HPDE6-E6E7 (cell line): Measurements from ENCODE around the gene LRRC8A.
"Not testable (repeated sequence)": the region's sequence is repeated elsewhere in the genome, so short reads cannot be mapped to it uniquely, and the experiment has no call there.

Experiments
- DNase-seq: peaks from one replicate; pipeline ENCODE4 v3.0.0; 2011; ENCODE audit warnings: missing footprints; ENCODE audit errors: extremely low spot score

LRRC8A gene

GRCh38 chr9:128920381-128921058 lies 38.6 kb downstream of the LRRC8A start, which contains the start of gene PHYHD1:
TSS of gene PHYHD1 (plus strand) at chr9:128920982. CDS start at chr9:128922324, 1,342 bp downstream.
- DNase-seq = no peak

DNA sequence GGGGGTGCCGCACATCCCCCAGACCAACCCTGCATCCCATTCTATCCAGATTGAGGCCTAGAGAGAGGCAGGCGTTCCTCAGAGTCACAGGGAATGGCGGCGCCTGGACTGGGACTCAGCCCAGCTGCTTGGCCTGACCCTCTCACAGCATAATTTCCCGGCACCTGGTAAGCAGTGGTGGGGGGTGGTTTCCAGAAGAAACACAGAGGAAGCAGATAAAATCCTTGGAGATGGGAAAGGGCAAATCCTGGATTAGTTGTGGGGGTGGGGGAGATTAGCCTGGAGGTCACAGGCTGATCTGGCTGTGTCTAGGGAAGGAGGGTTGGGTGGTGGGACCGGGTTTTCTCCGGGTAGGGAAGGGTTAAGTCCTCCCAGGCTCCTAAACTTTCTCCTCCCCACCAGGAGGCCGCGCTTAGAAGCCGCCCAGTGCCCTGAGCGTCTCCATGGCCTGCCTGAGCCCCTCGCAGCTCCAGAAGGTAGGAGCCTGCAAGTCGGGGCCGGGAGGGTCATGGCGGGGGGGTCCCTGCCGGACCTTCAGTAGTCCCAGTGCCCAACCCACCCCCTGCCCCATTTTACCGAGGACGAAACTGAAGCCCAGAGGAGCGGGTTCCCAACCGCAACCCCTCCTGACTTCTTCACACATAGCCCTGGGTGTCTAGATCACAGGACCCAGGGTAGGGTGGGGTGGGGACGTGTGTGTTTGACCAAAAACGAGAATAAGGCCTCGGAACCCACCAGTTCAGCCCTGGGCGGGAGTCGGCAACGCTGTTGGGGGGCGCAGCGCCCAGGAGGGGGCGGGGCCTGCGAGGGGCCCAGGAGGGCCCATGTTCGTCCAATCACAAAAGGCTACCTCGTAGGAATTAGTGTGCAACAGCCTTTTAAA lies 40.2 kb downstream of the LRRC8A start:
- no peak for DNase-seq

DNA sequence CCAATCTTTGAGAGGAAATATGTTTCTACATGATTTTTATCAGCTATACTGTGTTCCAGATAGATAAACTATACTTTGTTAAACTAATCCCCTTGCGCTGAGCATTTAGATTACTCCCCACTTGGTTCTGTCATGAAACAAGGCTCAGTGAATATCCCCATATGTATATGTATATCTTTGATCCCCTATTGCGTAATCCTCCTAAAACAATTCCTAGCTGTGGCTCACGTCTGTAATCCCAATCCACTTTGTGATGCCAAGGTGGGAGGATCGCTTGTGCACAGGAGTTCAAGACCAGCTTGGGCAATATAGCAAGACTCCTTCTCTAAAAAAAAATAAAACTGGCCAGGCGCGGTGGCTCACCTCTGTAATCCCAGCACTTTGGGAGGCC lies 41.6 kb downstream of the LRRC8A start:
- no peak for DNase-seq

GRCh38 chr9:128927731-128928411 lies 45.9 kb downstream of the LRRC8A start:
- peak; percentile 63 for DNase-seq

DNA sequence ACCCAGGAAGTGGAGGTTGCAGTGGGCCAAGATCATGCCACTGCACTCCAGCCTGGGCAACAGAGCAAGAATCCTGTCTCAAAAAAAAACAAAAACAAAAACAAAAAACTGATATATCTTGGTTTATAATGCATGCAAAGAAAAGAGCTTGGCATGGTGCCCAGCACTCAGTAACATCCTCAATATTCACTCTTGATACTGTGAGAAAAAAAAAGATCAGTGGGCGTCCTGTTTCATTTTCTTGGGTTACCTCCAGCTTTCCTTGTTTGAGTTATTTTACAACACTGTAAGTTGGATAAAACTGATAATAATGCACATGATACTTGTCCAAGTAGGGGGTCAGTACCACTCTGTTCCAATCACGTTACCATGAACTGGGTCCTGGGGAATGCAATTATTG lies 46.7 kb downstream of the LRRC8A start:
- no peak for DNase-seq

DNA sequence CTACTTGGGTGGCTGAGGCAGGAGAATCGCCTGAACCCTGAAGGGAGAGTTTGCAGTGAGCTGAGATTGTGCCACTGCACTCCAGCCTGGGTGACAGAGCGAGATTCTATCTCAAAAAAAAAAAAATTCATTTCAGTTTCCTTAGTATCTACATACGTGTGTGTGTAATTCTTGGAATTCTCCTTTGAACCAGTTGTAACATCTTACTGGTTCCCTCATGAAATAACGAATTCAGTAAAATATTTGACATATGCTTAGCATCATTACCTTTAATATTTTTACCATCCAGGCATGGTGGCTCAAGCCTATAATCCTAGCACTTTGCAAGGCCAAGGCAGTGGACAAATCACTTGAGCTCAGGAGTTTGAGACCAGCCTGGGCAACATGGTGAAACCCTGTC lies 47.6 kb downstream of the LRRC8A start:
- DNase-seq = no peak

DNA sequence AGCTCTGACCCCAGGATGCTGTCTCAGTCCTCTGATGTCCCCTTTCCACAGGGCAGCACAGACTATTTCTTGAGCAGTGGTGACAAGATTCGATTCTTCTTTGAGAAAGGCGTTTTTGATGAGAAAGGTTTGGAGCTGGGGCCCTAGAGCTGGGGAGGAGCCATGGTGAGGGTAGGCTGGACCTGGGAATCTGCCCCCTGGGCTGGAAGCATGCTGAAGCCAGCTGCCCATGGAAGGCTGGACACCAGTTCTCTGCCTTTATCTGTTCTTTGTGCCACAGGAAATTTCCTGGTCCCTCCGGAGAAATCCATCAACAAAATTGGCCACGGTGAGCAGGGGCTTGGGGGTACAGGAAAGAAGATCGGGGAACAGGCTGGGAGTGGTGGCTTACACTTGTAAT lies 51.8 kb downstream of the LRRC8A start:
- DNase-seq = no peak

- no peak for DNase-seq
Measured at GRCh38 chr9:128936171-128936865, 54.4 kb downstream of the LRRC8A start.

- no peak for DNase-seq
Measured at GRCh38 chr9:128937310-128938165, 55.6 kb downstream of the LRRC8A start.

- DNase-seq = no peak
Measured at GRCh38 chr9:128940271-128940921, 58.5 kb downstream of the LRRC8A start.

- DNase-seq = no peak
Measured at GRCh38 chr9:128940946-128941755, 59.2 kb downstream of the LRRC8A start.

GRCh38 chr9:128943832-128944620 lies 62.1 kb downstream of the LRRC8A start:
- DNase-seq = no peak

DNA sequence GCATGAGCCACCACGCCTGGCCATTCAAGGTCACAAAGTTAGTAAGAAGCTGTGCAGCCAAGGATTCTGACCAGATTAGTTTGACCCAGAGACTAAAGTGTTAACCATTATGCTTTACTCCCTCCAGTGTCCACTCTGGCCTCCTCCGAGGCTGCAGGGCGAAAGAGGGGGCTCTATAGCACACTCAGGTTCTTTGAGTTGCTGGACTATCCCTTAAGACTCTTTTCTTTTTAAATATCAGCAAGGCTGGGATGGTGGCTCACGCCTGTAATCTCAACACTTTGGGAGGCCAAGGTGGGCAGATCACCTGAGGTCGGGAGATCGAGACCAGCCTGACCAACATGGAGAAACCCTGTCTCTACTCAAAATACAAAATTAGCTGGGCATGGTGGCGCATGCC lies 63.0 kb downstream of the LRRC8A start:
- not testable (repeated sequence) for DNase-seq

DNA sequence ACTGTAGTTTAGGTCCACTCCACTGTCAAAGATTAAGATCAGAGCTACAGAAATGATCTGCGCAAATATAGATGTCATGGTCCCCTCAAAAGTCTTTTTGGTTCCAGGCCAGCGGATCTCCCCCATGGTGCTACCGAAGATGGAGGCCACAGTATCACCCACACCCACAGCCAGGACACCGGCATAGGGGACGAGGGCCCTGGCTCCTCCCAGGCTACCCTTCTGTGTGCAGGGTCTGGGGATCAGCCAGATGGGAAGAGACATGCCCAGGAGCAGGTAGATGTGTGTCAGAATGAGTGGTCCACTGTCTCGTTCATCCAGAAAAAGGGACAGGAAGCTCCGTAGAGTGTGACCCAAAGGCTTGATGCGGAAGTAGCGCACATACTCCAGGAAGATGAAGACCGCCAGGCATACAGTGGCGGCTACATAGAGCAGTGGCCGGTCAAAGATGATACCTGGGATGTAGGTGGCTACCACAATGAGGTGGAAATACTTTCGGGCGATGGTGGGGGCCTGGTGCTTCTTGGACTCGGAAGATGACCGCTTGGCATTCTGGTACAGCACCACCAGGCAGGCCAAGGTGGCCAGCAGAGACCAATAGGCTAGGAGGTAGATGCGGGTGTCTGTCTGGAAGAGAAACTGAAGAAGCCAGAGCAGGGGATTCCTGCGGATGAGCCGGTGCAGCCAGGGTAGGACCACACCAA lies 64.0 kb downstream of the LRRC8A start:
- no peak for DNase-seq

GRCh38 chr9:128946571-128947276 lies 64.8 kb downstream of the LRRC8A start:
- no peak for DNase-seq

- no peak for DNase-seq
Measured at GRCh38 chr9:128947277-128947526, 65.3 kb downstream of the LRRC8A start.

GRCh38 chr9:128947527-128948301 lies 65.8 kb downstream of the LRRC8A start, which contains the start of the genes DOLK and NUP188:
TSS of gene DOLK (minus strand) at chr9:128947603. CDS start at chr9:128947303, 300 bp downstream.
TSS of gene NUP188 (plus strand) at chr9:128947699. CDS start at chr9:128947720, 21 bp downstream.
- peak; percentile 96 for DNase-seq
